Aorta (tissue), 5 donors: ENCODE measurements around the gene SLC30A10. TPM values are rescaled to one million over a fixed set of nuclear protein-coding genes. Genes with fewer than 3 reads are reported as not detected.
"Not testable (repeated sequence)": the region's sequence is repeated elsewhere in the genome, so short reads cannot be mapped to it uniquely, and the experiment has no call there.

ENCODE experiments used
- ATAC-seq: fragments of 200-7000 bp; cut with Tn5 transposase; one replicate; pipeline ENCODE4 v1.9.1; 2022; ENCODE audit warnings: moderate library complexity; ENCODE audit not compliant: low FRiP score
- DNase-seq, 2 donors: peaks; one replicate each; pipeline ENCODE4 v3.0.0-alpha.2; 2020
- H3K27ac ChIP-seq, 2 donors: one replicate each; pipeline ENCODE4 v1.5.1; 2013; ENCODE audit warnings: low read length in 2 of 2, mild to moderate bottlenecking in 2 of 2, moderate library complexity in 2 of 2, control low read depth in 1 of 2, inconsistent platforms in 1 of 2, low read depth in 1 of 2
- H3K27me3 ChIP-seq, 2 donors: one replicate each; pipeline ENCODE4 v1.6.1; 2013; ENCODE audit warnings: control low read depth in 1 of 2, low read length in 1 of 2, mild to moderate bottlenecking in 1 of 2, moderate library complexity in 1 of 2; ENCODE audit not compliant: insufficient read depth in 2 of 2, control insufficient read depth in 1 of 2
- H3K36me3 ChIP-seq, 2 donors: one replicate each; pipeline ENCODE4 v1.6.1; 2013; ENCODE audit warnings: control low read depth in 1 of 2, low read length in 1 of 2, mild to moderate bottlenecking in 1 of 2; ENCODE audit not compliant: insufficient read depth in 2 of 2, control insufficient read depth in 1 of 2
- H3K4me1 ChIP-seq, 2 donors: one replicate each; pipeline ENCODE4 v1.6.1; 2013; ENCODE audit warnings: low read length in 2 of 2, control low read depth in 1 of 2, mild to moderate bottlenecking in 1 of 2, moderate library complexity in 1 of 2; ENCODE audit not compliant: insufficient read depth in 2 of 2, control insufficient read depth in 1 of 2
- H3K4me3 ChIP-seq, 2 donors: one replicate each; pipeline ENCODE4 v1.5.1; 2013; ENCODE audit warnings: low read length in 2 of 2, control low read depth in 1 of 2, mild to moderate bottlenecking in 1 of 2
- H3K9me3 ChIP-seq: one replicate; pipeline ENCODE4 v1.6.1; 2013; ENCODE audit warnings: mild to moderate bottlenecking, low read length; ENCODE audit not compliant: control insufficient read depth
- WGBS, 2 donors: extraction: QIAGEN DNeasy Blood & Tissue Kit; methylation state at CpG; one replicate each; pipeline ENCODE4 v1.1.7; 2013; 5-methylcytosine and 5-hydroxymethylcytosine counted together
- intact Hi-C, 2 donors: fragments of 100-400 bp; cut with DNase I; formaldehyde crosslinking; loops; one replicate each; pipeline versions ENCODE4 v1.14.2 to v1.15.0; 2022
- polyA plus RNA-seq, 2 donors: library from polyadenylated mRNA; stranded (reverse); fragments of 200-250 nt; gene quantifications; one replicate each; pipeline ENCODE4 v1.2.3, GENCODE V29; 2013
- total RNA-seq, 2 donors: library from RNA; stranded (reverse); fragmentation: NEBNext Ultra II Directional; extraction: Animal tissue kit (Norgen Biotek cat#: 25700); gene quantifications; one replicate each; pipeline ENCODE4 v1.2.1, GENCODE V29; 2021
- donor health status: healthy with polysubstance abuse.
- donor health status: Bipolar disorder and iron deficiency.
- donor health status: DM: no; HTN: no; CAD: no.
- donor health status: DM: no; HTN: no; CAD: no.
- donor health status: DM: yes; HTN: yes; CAD: no.

Gene SLC30A10
- total and polyA plus RNA-seq, 4 donors: 0.25 TPM; not detected in 3

DNA sequence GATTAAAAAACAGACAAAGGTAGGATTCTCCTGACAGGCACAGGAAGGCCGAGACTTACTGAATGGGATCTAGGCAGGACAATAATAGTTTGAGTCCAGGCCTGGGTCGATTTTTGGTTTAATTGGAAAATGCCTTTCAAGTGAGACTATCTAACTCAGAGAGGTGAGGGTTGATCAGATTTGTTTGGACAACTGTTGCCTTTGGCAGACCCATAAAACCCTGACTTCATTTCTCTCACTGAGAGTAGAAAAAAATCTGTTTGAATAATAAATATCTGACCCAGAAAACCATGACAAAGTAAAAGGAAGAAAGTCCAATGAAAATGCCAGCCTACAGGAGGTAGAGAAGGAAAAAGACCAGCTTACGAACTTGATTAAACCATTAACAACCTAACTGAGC is 12.3 kb upstream of the SLC30A10 start:
- intact Hi-C loops: no loop called here
- DNase-seq (no peak), ATAC-seq (no peak)
- no peaks in the 10 kb centered on the region for H3K9me3 ChIP-seq
- H3K27ac ChIP-seq: no peak overlapping the region
- H3K27me3 ChIP-seq: no peaks in the 10 kb centered on the region
- no peaks in the 10 kb centered on the region for H3K4me1 ChIP-seq
- WGBS, 2 donors: 21% methylated on average over 3 of the region's 3 CpGs
- H3K4me3 ChIP-seq: no peak overlapping the region
- H3K36me3 ChIP-seq: no peaks in the 10 kb centered on the region

DNA sequence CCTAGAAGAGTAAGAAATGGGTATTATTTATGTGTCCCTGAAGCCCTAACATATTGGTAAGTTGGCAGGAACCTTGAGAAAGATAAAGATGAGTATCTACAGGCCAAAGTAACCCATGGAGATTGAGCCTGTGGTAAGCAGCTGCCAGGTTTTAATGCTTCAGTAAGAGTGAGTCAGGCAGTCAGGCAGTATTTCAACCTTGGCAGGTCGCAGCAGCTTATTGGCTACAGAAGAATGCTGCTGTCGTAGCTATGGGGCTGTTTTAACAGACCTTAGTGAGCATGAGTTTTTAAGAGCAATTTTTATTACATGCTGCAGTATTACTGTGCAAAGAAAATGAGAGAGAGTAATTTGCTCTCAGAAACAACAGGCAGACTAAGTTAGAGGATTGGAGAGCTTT is 10.3 kb upstream of the SLC30A10 start:
- no peaks in the 10 kb centered on the region for H3K4me1 ChIP-seq
- intact Hi-C loops: no loop called here
- 5% methylated on average over 2 of the region's 2 CpGs for WGBS, 2 donors
- no peak overlapping the region for H3K27ac ChIP-seq
- H3K4me3 ChIP-seq: no peak overlapping the region
- H3K9me3 ChIP-seq: no peaks in the 10 kb centered on the region
- no peaks in the 10 kb centered on the region for H3K36me3 ChIP-seq
- no peak for ATAC-seq
- H3K27me3 ChIP-seq: no peaks in the 10 kb centered on the region
- no peak for DNase-seq

GRCh38 chr1:219933763-219934162 is 5.4 kb upstream of the SLC30A10 start:
- intact Hi-C loops, H3K36me3 ChIP-seq, H3K9me3 ChIP-seq, H3K27me3 ChIP-seq, DNase-seq, ATAC-seq, H3K4me1 ChIP-seq, H3K4me3 ChIP-seq, H3K27ac ChIP-seq: not testable (repeated sequence)
- 93 to 94% methylated on average over 11 of the region's 11 CpGs for WGBS, 2 donors

- no peak for ATAC-seq
- Histone ChIP-seq H3K36me3 (no peaks in the 10 kb centered on the region), H3K27ac (no peak overlapping the region), H3K4me3 (no peak overlapping the region), H3K4me1 (no peaks in the 10 kb centered on the region), H3K9me3 (no peaks in the 10 kb centered on the region), H3K27me3 (no peaks in the 10 kb centered on the region)
- DNase-seq: no peak
- intact Hi-C loops: no loop called here
Measured at GRCh38 chr1:219931033-219931432, 2.7 kb upstream of the SLC30A10 start.

GRCh38 chr1:219928791-219929118 is 398 bp upstream of the SLC30A10 start:
- WGBS, 2 donors: 59 to 63% methylated on average over 13 of the region's 13 CpGs
- Histone ChIP-seq H3K4me1 (no peaks in the 10 kb centered on the region), H3K27ac (no peak overlapping the region), H3K36me3 (no peaks in the 10 kb centered on the region), H3K27me3 (no peaks in the 10 kb centered on the region), H3K4me3 (no peak overlapping the region), H3K9me3 (no peaks in the 10 kb centered on the region)
- intact Hi-C loops: no loop called here
- no peak for DNase-seq
- ATAC-seq: no peak

DNA sequence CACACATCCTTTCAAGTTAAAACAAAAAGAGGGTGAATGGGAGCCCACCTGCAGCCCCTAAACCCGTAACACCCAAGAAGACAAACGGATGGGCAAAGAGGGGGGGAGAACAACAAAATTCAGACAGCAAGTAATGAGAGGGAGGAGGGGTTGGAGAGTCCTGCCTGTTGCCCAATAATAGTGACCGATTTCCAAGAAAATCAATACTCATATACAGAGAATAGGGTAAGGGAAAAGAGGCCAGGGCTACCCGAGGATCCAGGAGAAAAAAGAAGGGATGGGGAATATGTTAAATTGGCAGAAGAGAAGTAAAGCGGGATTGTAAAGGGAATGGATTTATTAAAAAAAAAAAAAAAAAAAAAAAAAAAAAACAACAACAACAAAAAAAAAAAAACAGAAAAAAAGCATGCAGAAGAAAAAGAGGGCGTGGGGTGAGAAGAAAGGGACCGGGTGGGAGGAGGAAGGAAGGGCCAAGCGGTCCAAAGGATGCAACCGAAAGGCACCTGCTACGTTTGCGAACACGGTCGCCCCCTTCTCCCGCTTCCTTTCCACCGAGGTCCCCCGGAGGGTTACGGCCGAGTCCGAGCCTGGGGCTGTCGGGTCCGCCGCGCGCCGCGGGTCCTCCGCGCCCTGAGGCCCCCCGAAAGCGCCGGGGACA is 930 bp downstream of the SLC30A10 start:
- intact Hi-C loops: no loop called here
- WGBS, 2 donors: 23 to 57% methylated on average over 13 to 31 of the region's 31 CpGs
- H3K4me1 ChIP-seq: no peaks in the 10 kb centered on the region
- H3K36me3 ChIP-seq: no peaks in the 10 kb centered on the region
- H3K27ac ChIP-seq: no peak overlapping the region
- ATAC-seq (peak; percentile 36), DNase-seq (no peak)
- peak overlapping the region in 1 of 2 donors; percentile 3 for H3K4me3 ChIP-seq
- H3K27me3 ChIP-seq: no peaks in the 10 kb centered on the region
- no peaks in the 10 kb centered on the region for H3K9me3 ChIP-seq

DNA sequence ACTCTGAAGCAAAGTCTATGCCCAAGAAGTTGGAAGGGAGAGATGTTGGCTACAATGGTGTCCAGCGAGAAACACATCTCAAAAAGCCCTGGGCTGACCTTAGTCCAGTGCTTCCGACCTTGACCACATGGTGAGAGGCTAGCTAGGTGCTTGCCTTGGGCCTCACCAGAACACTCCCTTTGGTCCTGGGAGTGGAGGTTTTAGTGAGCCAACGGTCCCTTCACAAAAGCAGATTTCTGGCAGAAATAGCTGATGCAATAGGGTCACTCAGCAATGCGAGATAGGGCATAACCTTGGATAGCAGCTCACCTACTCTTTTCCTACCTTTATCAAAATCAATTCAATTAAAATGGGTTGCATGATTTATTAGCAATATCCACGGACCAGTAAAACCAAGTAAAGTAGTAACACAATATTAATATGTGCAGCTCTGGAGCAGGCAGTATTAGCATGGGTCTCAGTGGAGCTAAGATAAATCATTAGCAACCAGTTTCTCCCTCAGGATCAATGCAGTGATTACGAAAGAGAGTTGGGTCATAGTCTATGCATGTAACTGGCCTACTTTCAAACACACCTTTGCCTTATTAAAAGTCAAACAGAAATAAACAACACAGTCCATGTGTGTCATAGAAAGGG is 1.9 kb downstream of the SLC30A10 start:
- Histone ChIP-seq H3K27me3 (no peaks in the 10 kb centered on the region), H3K36me3 (no peaks in the 10 kb centered on the region), H3K4me1 (no peaks in the 10 kb centered on the region), H3K9me3 (no peaks in the 10 kb centered on the region), H3K27ac (no peak overlapping the region), H3K4me3 (no peak overlapping the region)
- intact Hi-C loops: no loop called here
- ATAC-seq: no peak
- no peak for DNase-seq
- 96% methylated on average over 6 of the region's 6 CpGs for WGBS, 2 donors

DNA sequence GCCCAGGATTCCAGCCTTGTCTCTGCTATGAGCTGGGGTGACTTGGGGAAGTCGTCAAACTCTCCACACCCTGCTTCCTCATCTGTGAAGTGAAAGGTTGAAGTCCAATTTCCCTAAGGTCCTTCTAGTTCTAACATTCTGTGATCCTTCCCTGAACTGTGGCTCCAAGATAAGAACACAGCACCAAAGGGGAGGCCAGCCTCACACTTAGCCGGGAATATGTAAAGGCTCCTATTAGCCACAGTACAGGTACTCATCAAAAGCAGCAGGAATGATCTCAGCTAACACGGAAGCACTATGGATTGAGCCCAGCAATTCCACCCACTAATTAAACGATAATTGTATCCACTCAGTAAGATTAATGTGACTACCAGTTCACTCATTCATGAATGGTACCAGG is 4.0 kb downstream of the SLC30A10 start:
- Histone ChIP-seq H3K36me3 (no peaks in the 10 kb centered on the region), H3K27me3 (no peaks in the 10 kb centered on the region), H3K4me1 (no peaks in the 10 kb centered on the region), H3K27ac (no peak overlapping the region), H3K4me3 (no peak overlapping the region), H3K9me3 (no peaks in the 10 kb centered on the region)
- ATAC-seq (no peak), DNase-seq (no peak)
- whole genome bisulfite sequencing, 2 donors: 89 to 95% methylated on average over 4 of the region's 4 CpGs
- intact Hi-C loops: no loop called here

DNA sequence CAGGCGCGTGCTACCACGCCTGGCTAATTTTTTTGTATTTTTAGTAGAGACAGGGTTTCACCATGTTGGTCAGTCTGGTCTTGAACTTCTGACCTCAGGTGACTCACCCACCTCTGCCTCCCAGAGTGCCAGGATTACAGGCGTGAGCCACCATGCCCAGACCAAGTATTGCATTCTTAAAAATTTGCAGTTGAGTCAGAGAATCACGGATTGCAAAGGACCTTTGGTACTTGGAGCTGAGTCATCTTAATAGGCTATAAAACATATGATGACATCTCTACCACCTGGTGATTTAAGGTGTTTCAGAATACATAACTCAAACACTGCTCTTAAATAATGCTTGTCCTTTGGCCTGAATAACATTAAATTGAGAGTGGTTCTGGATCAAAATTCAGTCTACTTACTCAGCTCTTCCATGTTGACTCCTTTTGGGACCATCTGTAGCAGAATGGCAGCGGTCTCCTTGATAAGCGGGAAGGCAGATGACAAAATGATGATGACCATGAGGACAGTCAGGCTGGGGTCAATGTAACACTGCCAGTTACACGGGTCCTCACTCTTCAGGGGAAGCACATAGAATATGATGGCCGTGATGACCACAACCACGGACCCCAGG is 10.4 kb downstream of the SLC30A10 start:
- no peak for ATAC-seq
- Histone ChIP-seq H3K27ac (no peak overlapping the region), H3K4me1 (no peaks in the 10 kb centered on the region), H3K36me3 (no peaks in the 10 kb centered on the region), H3K4me3 (no peak overlapping the region), H3K9me3 (no peaks in the 10 kb centered on the region), H3K27me3 (no peaks in the 10 kb centered on the region)
- intact Hi-C loops: no loop called here
- no peak for DNase-seq
- WGBS, 2 donors: 92 to 93% methylated on average over 10 of the region's 10 CpGs
